Spleen (tissue), 11 donors: ENCODE data around the gene GMDS. TPM values are rescaled to one million over a fixed set of nuclear protein-coding genes. Genes with fewer than 3 reads are reported as not detected.

Experiments used
- DNase-seq: peaks from one replicate; pipeline ENCODE4 v3.0.0-alpha.2; 2020
- H3K27ac ChIP-seq, 8 donors: fragments of 200-600 bp; sonication (generic) in 7 of 8; 1 replicate in 4 of 8; 2 replicates in 4 of 8; pipeline versions ENCODE4 v1.5.0 to v1.8.0; 2016 to 2021; ENCODE audit warnings: inconsistent platforms in 4 of 8, mild to moderate bottlenecking in 4 of 8, moderate library complexity in 1 of 8
- H3K27me3 ChIP-seq, 7 donors: fragments of 200-600 bp; sonication (generic) in 6 of 7; replicated peaks in 1 of 7; 1 replicate in 4 of 7; 2 replicates in 3 of 7; pipeline versions ENCODE4 v1.5.0 to v1.8.0; 2016 to 2021; ENCODE audit warnings: inconsistent platforms in 3 of 7, mild to moderate bottlenecking in 1 of 7
- H3K36me3 ChIP-seq, 6 donors: fragments of 200-600 bp; sonication (generic) in 5 of 6; 1 replicate in 4 of 6; 2 replicates in 2 of 6; pipeline versions ENCODE4 v1.5.0 to v1.8.0; 2016 to 2021; ENCODE audit warnings: inconsistent platforms in 2 of 6
- H3K4me1 ChIP-seq, 6 donors: fragments of 200-600 bp; sonication (generic) in 5 of 6; 1 replicate in 3 of 6; 2 replicates in 3 of 6; pipeline versions ENCODE4 v1.5.0 to v1.8.0; 2016 to 2021; ENCODE audit warnings: inconsistent platforms in 3 of 6
- H3K4me3 ChIP-seq, 8 donors: fragments of 200-600 bp; sonication (generic) in 7 of 8; 1 replicate in 4 of 8; 2 replicates in 4 of 8; pipeline versions ENCODE4 v1.5.0 to v1.8.0; 2016 to 2021; ENCODE audit warnings: inconsistent platforms in 4 of 8, mild to moderate bottlenecking in 4 of 8, moderate library complexity in 2 of 8
- H3K9me3 ChIP-seq, 8 donors: fragments of 200-600 bp; sonication (generic) in 7 of 8; 1 replicate in 4 of 8; 2 replicates in 4 of 8; pipeline versions ENCODE4 v1.5.0 to v1.8.0; 2016 to 2021; ENCODE audit warnings: inconsistent platforms in 4 of 8
- POLR2A ChIP-seq, 3 donors: fragments of 450-650 bp; IDR thresholded peaks; one replicate each; pipeline ENCODE4 v1.5.1; 2017; ENCODE audit warnings: antibody characterized with exemption in 3 of 3, mild to moderate bottlenecking in 1 of 3
- POLR2AphosphoS5 ChIP-seq, 3 donors: sonication (generic); formaldehyde crosslinking; IDR thresholded peaks; one replicate each; pipeline ENCODE4 v1.5.1; 2017; ENCODE audit warnings: antibody characterized with exemption in 3 of 3
- WGBS, 5 donors: extraction: QIAGEN DNeasy Blood & Tissue Kit in 3 of 5; methylation state at CpG; one replicate each; pipeline versions ENCODE4 v1.1.5 to v1.1.7; 2013 to 2018; 5-methylcytosine and 5-hydroxymethylcytosine counted together
- intact Hi-C: fragments of 100-400 bp; cut with DNase I; formaldehyde crosslinking; loops from one replicate; pipeline ENCODE4 v1.15.0; 2023; ENCODE audit warnings: low total_unique reads
- polyA plus RNA-seq, 3 donors: library from polyadenylated mRNA; stranded (reverse); fragments of 200-250 nt; gene quantifications; one replicate each; pipeline ENCODE4 v1.2.1, GENCODE V29; 2013
- total RNA-seq, 7 donors: library from RNA; depleted of rRNA in 3 of 7; stranded (reverse); fragments of >200 nt in 3 of 7; fragmentation: NEBNext Ultra II Directional in 4 of 7; extraction: Animal tissue kit (Norgen Biotek cat#: 25700) in 4 of 7; gene quantifications; one replicate each; pipeline versions ENCODE4 v1.1.0 to v1.2.1, GENCODE V29; 2016 to 2021
- TF ChIP-seq, protein P1 (sequence below), 11 experiments: fragments of 200-600 bp in 7 of 11; fragments of 450-650 bp in 4 of 11; sonication (generic) in 4 of 11; IDR thresholded peaks in 8 of 11; conservative IDR thresholded peaks in 3 of 11; 1 replicate in 7 of 11; 2 replicates in 4 of 11; pipeline versions ENCODE4 v1.4.0 to v1.8.0; 2016 to 2021; ENCODE audit warnings: antibody characterized with exemption in 11 of 11, inconsistent platforms in 4 of 11, mild to moderate bottlenecking in 1 of 11
- donor health status: healthy with polysubstance abuse.
- donor health status: DM: no; HTN: no; CAD: no; lungs with moderate emphysema.
- donor health status: DM: no; HTN: no; CAD: no.
- donor health status: Bipolar disorder and iron deficiency.
- donor health status: healthy.
- donor health status: DM: no; HTN: no; CAD: no.
- donor health status: DM: yes; HTN: yes; CAD: no.

GMDS gene
- total and polyA plus RNA-seq, 10 donors, result 9.1 to 30.8 (median 17.7) TPM

DNA sequence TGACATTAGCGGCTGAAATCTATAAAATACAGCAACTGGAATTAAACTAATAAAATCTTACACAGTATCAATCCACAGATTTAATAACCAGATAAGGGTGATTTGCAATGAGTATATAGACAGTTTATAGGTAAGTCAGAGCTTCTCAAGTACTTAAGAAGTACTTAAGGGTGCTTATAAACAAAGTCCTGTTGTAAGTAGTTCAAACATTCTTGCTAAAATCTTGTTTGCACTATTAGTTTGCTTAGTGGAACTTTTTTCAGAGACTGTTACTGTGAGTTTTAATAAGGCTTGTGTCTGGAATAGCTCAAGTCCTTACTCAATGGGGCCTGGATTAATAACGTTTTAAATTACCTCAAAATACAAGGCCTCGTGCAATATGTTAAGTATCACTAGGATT is 240.5 kb downstream of the GMDS start:
- no peaks in the 10 kb centered on the region for H3K27me3 ChIP-seq
- no peak for TF ChIP-seq POLR2A (IDR thresholded peaks at IDR 0.05)
- H3K4me3 ChIP-seq, result no peak overlapping the region
- DNase-seq, result no peak
- intact Hi-C loops, result no loop called here
- peaks cover 0 to 12% (median 6%) of the 10 kb centered on the region in 8 donors for H3K9me3 ChIP-seq
- peaks cover 0 to 2% (median 0%) of the 10 kb centered on the region in 6 donors for H3K36me3 ChIP-seq
- 90 to 98% (median 96%) methylated on average over 3 of the region's 3 CpGs for WGBS, 5 donors
- no peak overlapping the region for H3K27ac ChIP-seq
- H3K4me1 ChIP-seq, result no peaks in the 10 kb centered on the region

DNA sequence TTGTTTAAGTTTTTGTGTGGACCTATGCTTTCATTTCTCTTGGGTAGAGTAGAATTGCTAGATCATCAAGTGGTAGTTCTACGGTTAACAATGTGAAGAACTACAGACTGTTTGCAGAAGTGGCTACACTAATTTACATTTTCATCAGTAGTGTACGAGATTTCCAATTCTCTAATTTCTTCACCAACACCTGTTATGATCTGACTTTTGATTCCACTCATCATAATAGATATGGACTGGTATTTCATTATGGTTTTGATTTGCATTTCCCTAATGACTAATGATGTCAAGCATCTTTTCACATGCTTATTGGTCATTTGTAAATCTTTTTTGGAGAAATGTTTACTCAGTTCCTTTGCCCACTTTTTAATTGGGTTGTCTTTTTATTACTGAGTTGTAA is 244.4 kb downstream of the GMDS start:
- H3K4me1 ChIP-seq, result no peaks in the 10 kb centered on the region
- 67 to 82% (median 79%) methylated on average over 2 of the region's 2 CpGs for WGBS, 5 donors
- no peak overlapping the region for H3K27ac ChIP-seq
- DNase-seq, result no peak
- H3K4me3 ChIP-seq, result no peak overlapping the region
- peaks cover 0 to 7% (median 0%) of the 10 kb centered on the region in 8 donors for H3K9me3 ChIP-seq
- H3K27me3 ChIP-seq, result no peaks in the 10 kb centered on the region
- intact Hi-C loops, result no loop called here
- no peak for TF ChIP-seq POLR2AphosphoS5 (IDR thresholded peaks at IDR 0.05)
- no peak for TF ChIP-seq POLR2A (IDR thresholded peaks at IDR 0.05)
- TF ChIP-seq, protein P1, sequence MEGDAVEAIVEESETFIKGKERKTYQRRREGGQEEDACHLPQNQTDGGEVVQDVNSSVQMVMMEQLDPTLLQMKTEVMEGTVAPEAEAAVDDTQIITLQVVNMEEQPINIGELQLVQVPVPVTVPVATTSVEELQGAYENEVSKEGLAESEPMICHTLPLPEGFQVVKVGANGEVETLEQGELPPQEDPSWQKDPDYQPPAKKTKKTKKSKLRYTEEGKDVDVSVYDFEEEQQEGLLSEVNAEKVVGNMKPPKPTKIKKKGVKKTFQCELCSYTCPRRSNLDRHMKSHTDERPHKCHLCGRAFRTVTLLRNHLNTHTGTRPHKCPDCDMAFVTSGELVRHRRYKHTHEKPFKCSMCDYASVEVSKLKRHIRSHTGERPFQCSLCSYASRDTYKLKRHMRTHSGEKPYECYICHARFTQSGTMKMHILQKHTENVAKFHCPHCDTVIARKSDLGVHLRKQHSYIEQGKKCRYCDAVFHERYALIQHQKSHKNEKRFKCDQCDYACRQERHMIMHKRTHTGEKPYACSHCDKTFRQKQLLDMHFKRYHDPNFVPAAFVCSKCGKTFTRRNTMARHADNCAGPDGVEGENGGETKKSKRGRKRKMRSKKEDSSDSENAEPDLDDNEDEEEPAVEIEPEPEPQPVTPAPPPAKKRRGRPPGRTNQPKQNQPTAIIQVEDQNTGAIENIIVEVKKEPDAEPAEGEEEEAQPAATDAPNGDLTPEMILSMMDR (IDR thresholded peaks at IDR 0.05 in 8 of 11, conservative IDR thresholded peaks at IDR 0.05 in 3 of 11), result no peak
- H3K36me3 ChIP-seq, result no peaks in the 10 kb centered on the region

DNA sequence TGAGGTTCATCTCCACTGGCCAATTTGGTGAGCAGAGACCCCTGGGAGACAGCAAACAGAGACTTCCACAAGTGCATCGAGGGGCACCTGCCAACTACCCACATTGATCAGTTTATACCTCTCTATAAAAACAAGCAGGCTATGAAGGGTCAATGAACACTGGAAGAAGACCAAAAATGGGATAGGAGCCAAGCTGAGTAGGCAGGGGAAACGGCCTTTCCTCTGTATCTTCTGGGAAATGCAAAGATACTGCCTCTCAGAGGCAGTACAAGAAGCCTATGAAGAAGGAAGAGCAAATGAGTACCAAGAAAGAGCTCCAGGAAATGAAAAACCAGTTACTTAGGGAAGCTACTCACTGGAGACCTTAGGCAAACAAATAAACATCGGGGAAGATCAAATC is 247.7 kb downstream of the GMDS start:
- Histone ChIP-seq H3K36me3 (no peaks in the 10 kb centered on the region), H3K27ac (no peak overlapping the region), H3K27me3 (no peaks in the 10 kb centered on the region), H3K9me3 (peaks cover 0 to 7% (median 0%) of the 10 kb centered on the region in 8 donors), H3K4me3 (no peak overlapping the region), H3K4me1 (no peaks in the 10 kb centered on the region)
- WGBS, 5 donors, result 64 to 70% (median 68%) methylated on average over 3 of the region's 3 CpGs
- TF ChIP-seq, protein P1 (IDR thresholded peaks at IDR 0.05 in 8 of 11, conservative IDR thresholded peaks at IDR 0.05 in 3 of 11), result no peak
- no peak for TF ChIP-seq POLR2AphosphoS5 (IDR thresholded peaks at IDR 0.05)
- no peak for TF ChIP-seq POLR2A (IDR thresholded peaks at IDR 0.05)
- DNase-seq, result no peak
- intact Hi-C loops, result no loop called here

DNA sequence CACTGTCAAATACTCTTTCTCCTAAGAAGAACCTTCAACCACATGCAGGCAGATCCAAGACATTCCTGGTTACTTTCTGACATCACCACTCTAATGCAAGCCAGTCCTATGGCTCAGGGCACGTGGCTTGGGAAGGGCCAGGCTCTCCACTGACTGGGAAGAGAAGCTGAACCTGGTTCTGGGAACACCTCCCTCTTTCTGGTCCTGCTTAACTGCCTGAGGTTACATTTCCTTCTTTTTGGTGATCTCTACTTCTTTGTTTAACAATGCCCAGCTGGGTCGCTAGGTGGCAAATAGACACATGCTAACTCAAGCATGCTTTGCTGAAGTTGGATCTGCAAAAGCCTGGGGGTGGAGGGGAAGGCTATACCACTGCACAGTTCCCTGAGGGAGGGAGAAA is 249.8 kb downstream of the GMDS start:
- Histone ChIP-seq H3K4me3 (no peak overlapping the region), H3K27me3 (no peaks in the 10 kb centered on the region), H3K4me1 (no peaks in the 10 kb centered on the region), H3K36me3 (no peaks in the 10 kb centered on the region), H3K27ac (no peak overlapping the region), H3K9me3 (no peaks in the 10 kb centered on the region)
- DNase-seq, result no peak
- WGBS, 5 donors, result 82 to 91% (median 90%) methylated on average over 2 of the region's 2 CpGs
- intact Hi-C loops, result no loop called here
- TF ChIP-seq, protein P1 (IDR thresholded peaks at IDR 0.05 in 8 of 11, conservative IDR thresholded peaks at IDR 0.05 in 3 of 11), result no peak
- TF ChIP-seq POLR2A (IDR thresholded peaks at IDR 0.05) (no peak), POLR2AphosphoS5 (IDR thresholded peaks at IDR 0.05) (no peak)

DNA sequence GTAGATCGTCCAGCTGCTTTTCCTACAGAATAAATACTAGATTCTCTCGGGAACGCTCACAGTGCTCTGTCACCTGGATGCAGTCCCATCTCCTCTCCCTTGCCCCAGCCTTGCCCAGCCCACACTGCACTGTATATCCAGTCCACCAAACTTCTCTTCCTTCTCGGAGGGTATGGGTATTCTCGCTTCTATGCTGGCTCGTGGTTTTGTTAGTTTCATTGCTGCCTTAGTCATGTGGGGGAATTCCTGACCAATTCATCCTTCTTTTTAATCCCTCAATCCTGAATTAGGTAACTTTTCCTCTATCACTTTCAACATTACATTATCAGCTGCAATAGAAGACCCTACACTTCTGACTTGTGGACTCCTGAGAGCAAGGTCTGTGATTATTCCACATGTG is 252.4 kb downstream of the GMDS start:
- Histone ChIP-seq H3K4me3 (no peak overlapping the region), H3K4me1 (no peaks in the 10 kb centered on the region), H3K36me3 (no peaks in the 10 kb centered on the region), H3K9me3 (no peaks in the 10 kb centered on the region), H3K27me3 (no peaks in the 10 kb centered on the region), H3K27ac (no peak overlapping the region)
- DNase-seq, result no peak
- intact Hi-C loops, result no loop called here
- TF ChIP-seq POLR2AphosphoS5 (IDR thresholded peaks at IDR 0.05), result no peak
- no peak for TF ChIP-seq POLR2A (IDR thresholded peaks at IDR 0.05)
- TF ChIP-seq, protein P1 (IDR thresholded peaks at IDR 0.05 in 8 of 11, conservative IDR thresholded peaks at IDR 0.05 in 3 of 11), result no peak
- WGBS, 5 donors, result 80 to 93% (median 89%) methylated on average over 6 of the region's 6 CpGs
